OCI-LY7 (cell line): Measurements from ENCODE around the gene PNCK. TPM values are rescaled to one million over a fixed set of nuclear protein-coding genes. Genes with fewer than 3 reads are reported as not detected.

ENCODE experiments used
- Bru-seq: library from RNA; stranded (reverse); fragments of 400-500 nt; gene quantifications from one replicate; lab custom pipeline; 2021; lab: Mats Ljungman, UMichigan
- BruChase-seq, 2 experiments: library from RNA; stranded (reverse); fragments of 400-500 nt; gene quantifications; one replicate each; lab custom pipeline; 2021; lab: Mats Ljungman, UMichigan
- BruUV-seq: library from RNA; stranded (reverse); fragments of 400-500 nt; replicated peaks from 2 replicates; lab custom pipeline; 2021; lab: Mats Ljungman, UMichigan
- CTCF ChIA-PET: fragments of 300-600 bp; sonication (Branson Sonifier 250); formaldehyde crosslinking; loops from one replicate; lab custom pipeline; 2022; ENCODE audit warnings: antibody characterized with exemption; ENCODE audit not compliant: unreplicated experiment; lab: Charles Lee
- POLR2A ChIA-PET: fragments of 300-600 bp; sonication (Branson Sonifier 250); formaldehyde crosslinking; loops from one replicate; lab custom pipeline; 2022; ENCODE audit warnings: antibody characterized with exemption; lab: Charles Lee
- DNase-seq: peaks from one replicate; pipeline ENCODE4 v3.0.0-alpha.2; 2015; ENCODE audit warnings: low spot score
- H2AFZ ChIP-seq: fragments of 200-600 bp; sonication (generic), shearing (Covaris generic); 2 replicates; pipeline ENCODE4 v1.6.1; 2014; ENCODE audit warnings: mild to moderate bottlenecking, antibody characterized with exemption, low read length, moderate library complexity
- H3K27ac ChIP-seq: fragments of 200-600 bp; sonication (generic); 2 replicates; pipeline ENCODE4 v1.5.1; 2014; ENCODE audit warnings: mixed run types, low read depth, mild to moderate bottlenecking, moderate library complexity, low read length, inconsistent platforms; ENCODE audit not compliant: poor library complexity, severe bottlenecking
- H3K36me3 ChIP-seq: fragments of 200-600 bp; sonication (generic); 2 replicates; pipeline ENCODE4 v1.6.1; 2014; ENCODE audit warnings: mild to moderate bottlenecking, antibody characterized with exemption, low read length, moderate library complexity, mixed read lengths; ENCODE audit not compliant: insufficient read depth
- H3K4me1 ChIP-seq: fragments of 200-600 bp; sonication (generic); 2 replicates; pipeline ENCODE4 v1.5.1; 2014; ENCODE audit warnings: mild to moderate bottlenecking, low read length; ENCODE audit not compliant: insufficient read depth, poor library complexity, severe bottlenecking
- H3K4me2 ChIP-seq: fragments of 200-600 bp; sonication (generic); 2 replicates; pipeline ENCODE4 v1.6.1; 2014; ENCODE audit warnings: mild to moderate bottlenecking, low read length
- H3K4me3 ChIP-seq: fragments of 200-600 bp; sonication (generic); 2 replicates; pipeline ENCODE4 v1.5.1; 2014; ENCODE audit warnings: mild to moderate bottlenecking, low read depth, low read length; ENCODE audit not compliant: poor library complexity, severe bottlenecking
- H3K79me2 ChIP-seq: fragments of 200-600 bp; sonication (generic); 2 replicates; pipeline ENCODE4 v1.6.1; 2016; ENCODE audit warnings: low read depth, mild to moderate bottlenecking, low read length, moderate library complexity, mixed read lengths; ENCODE audit not compliant: insufficient read depth
- H3K9me2 ChIP-seq: fragments of 200-600 bp; sonication (generic); 2 replicates; pipeline ENCODE4 v1.6.1; 2016; ENCODE audit warnings: mild to moderate bottlenecking, low read length, mixed read lengths; ENCODE audit not compliant: insufficient read depth
- H3K9me3 ChIP-seq: fragments of 200-600 bp; sonication (generic); 2 replicates; pipeline ENCODE4 v1.6.1; 2014; ENCODE audit warnings: mild to moderate bottlenecking, mixed run types, low read length, mixed read lengths
- H4K20me1 ChIP-seq: fragments of 200-600 bp; sonication (generic); 2 replicates; pipeline ENCODE4 v1.6.1; 2014; ENCODE audit warnings: mild to moderate bottlenecking, antibody characterized with exemption, low read length, moderate library complexity, mixed read lengths; ENCODE audit not compliant: insufficient read depth
- CTCF ChIP-seq: fragments of 200-600 bp; sonication (generic); conservative IDR thresholded peaks from 2 replicates; pipeline ENCODE4 v1.5.1; 2014; ENCODE audit warnings: mild to moderate bottlenecking, antibody characterized with exemption, low read length, moderate library complexity, mixed read lengths
- EZH2phosphoT487 ChIP-seq: fragments of 200-600 bp; sonication (generic); IDR thresholded peaks from 2 replicates; pipeline ENCODE4 v1.6.1; 2018; ENCODE audit warnings: low read depth, borderline replicate concordance, mild to moderate bottlenecking, mixed run types, antibody characterized with exemption, low read length, moderate library complexity, mixed read lengths
- intact Hi-C: fragments of 100-400 bp; cut with micrococcal nuclease; formaldehyde crosslinking; loops from one replicate; pipeline ENCODE4 v1.10.0; 2022; ENCODE audit not compliant: unreplicated experiment
- long read RNA-seq: library from polyadenylated mRNA; stranded (forward); transcript quantifications from one replicate; pipeline ENCODE4 v2.0.0, GENCODE V29; 2022
- total RNA-seq, 2 experiments: library from RNA; depleted of rRNA in 1 of 2; stranded (reverse); fragments of >200 nt in 1 of 2; shearing (Covaris generic) in 1 of 2; gene quantifications; 2 replicates each; pipeline ENCODE4 v1.2.3, GENCODE V29; 2014 to 2022

PNCK gene
- total RNA-seq (2014; rRNA removed; shearing (Covaris generic)) = 0.19 and 1.1 TPM in 2 replicates
- not detected in 2 replicates for total RNA-seq (2022)
- not detected for Bru-seq, nascent RNA
- BruChase-seq, experiment 1, labeled RNA remaining after a 6-hour chase = not detected
- not detected for BruChase-seq, experiment 2, labeled RNA remaining after a 2-hour chase
- long read RNA-seq = 0 reads

DNA sequence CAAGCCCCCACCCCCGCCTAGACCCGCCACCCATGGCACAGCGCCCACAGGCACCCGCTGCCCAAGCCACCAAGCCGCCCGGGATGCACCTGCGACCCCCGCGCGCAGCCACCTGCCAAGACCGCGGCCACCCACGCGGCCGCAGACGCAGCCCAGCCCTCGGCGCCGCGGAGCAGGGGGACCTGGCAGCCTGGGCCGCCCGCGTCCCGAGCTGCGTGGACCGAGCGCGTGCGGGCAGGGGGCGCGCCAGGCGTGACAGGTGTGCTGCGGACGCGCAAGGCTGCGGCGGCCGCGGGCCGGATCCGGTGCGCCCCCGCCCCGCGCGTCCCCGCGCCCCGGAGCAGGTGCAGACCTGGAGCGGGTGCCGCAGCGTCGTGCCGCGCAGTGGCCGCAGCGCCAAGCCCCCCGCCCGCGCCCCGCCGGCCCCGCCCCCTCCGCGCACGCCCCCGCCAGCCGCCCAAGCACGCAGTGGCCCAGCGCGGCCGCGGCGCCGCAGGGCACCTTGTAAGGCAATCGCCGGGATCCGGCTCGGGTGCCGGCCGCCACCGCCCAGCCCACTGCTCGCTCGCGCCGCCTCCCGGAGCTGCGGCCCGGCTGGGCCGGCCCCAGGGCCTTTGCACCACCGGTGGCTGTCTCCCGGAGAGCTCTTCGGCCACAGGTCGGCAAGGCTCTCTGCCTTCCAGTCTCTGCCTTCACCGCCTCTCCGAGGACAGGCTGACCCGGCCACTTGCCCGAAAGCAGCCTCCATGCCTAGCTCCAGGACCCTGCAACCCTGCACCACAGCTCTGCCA is at the start of gene PNCK:
TSS of gene PNCK (minus strand) at position 386 of the 791 bp plus-strand sequence. CDS start 737 bp downstream, outside the sequence.
- ChIA-PET POLR2A (no interaction called here), CTCF (interaction anchor here (0.5 kb wide), 1 partner anchor 687 kb away, joined by 3 read pairs; no protein-coding TSS in a partner anchor)
- no peaks in the 10 kb centered on the region for H3K36me3 ChIP-seq
- no TSS peak for BruUV-seq
- no peaks in the 10 kb centered on the region for H3K9me2 ChIP-seq
- H2AFZ ChIP-seq = no peak within 1 kb of the TSS
- intact Hi-C loops = no loop called here
- H3K4me1 ChIP-seq = no peaks in the 10 kb centered on the region
- no peaks in the 10 kb centered on the region for H3K9me3 ChIP-seq
- H3K79me2 ChIP-seq = no peaks in the 10 kb centered on the region
- TF ChIP-seq CTCF (no peak), EZH2phosphoT487 (no peak)
- DNase-seq = no peak
- H4K20me1 ChIP-seq = no peaks in the 10 kb centered on the region
- no peak within 1 kb of the TSS for H3K27ac ChIP-seq
- no peak within 1 kb of the TSS for H3K4me3 ChIP-seq
- H3K4me2 ChIP-seq = no peak within 1 kb of the TSS

DNA sequence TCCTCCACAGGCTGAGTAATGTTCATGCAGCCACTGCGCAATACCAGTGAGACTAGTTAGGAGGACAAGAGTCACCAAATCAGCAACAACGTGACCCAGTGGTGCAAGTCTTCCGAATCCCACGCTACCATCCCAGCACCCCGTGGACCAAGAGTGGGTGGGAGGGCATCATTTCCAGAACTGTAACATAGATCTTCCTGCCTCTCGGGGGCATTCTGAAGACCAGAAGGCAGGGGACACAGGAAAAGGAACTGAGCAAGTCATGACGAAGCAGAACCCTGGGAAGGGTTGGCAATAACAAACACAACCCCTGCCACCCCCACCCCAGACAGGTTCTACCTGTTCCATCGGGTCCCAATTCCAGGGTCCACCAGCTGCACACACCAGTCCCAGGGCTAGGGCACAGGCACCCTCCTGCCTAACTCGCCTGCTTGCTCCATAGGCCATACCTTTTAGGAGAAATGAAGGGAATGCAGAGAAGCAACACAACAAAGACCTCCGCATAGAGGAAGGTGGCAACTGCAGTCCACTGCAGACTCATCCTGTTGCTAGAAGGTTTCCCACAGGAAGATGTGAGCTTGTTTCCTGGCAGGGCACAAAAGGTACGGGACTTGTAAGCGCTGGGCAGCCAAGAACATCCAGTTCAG is 49.2 kb upstream of the PNCK start:
- Histone ChIP-seq H3K4me1 (peaks cover 43% of the 10 kb centered on the region), H3K9me2 (no peaks in the 10 kb centered on the region), H3K79me2 (peaks cover 22% of the 10 kb centered on the region; the same call in 1 of the 2 replicates), H3K27ac (peak overlapping the region; percentile 76), H3K36me3 (peaks cover 45% of the 10 kb centered on the region), H4K20me1 (no peaks in the 10 kb centered on the region), H3K4me2 (peak overlapping the region; percentile 93), H3K9me3 (no peaks in the 10 kb centered on the region), H3K4me3 (peak overlapping the region; percentile 85), H2AFZ (no peak overlapping the region)
- ChIA-PET POLR2A (no interaction called here), CTCF (no interaction called here)
- TF ChIP-seq EZH2phosphoT487 (no peak), CTCF (no peak)
- intact Hi-C loops = no loop called here
- no peak for DNase-seq
- no TSS peak for BruUV-seq
